Small intestine (tissue), 7 donors: ENCODE data around the gene ITGAD. TPM values are rescaled to one million over a fixed set of nuclear protein-coding genes. Genes with fewer than 3 reads are reported as not detected.

Experiments
- DNase-seq, 2 donors: peaks; one replicate each; pipeline versions ENCODE4 v3.0.0 to v3.0.0-alpha.2; 2013
- FAIRE-seq: peaks from 2 replicates; lab custom pipeline; 2012; peaks lifted over from hg19 to GRCh38; lab: Jason Lieb, UNC
- H3K27ac ChIP-seq, 3 donors: one replicate each; pipeline ENCODE4 v1.5.1; 2013; ENCODE audit warnings: low read length in 2 of 3, mild to moderate bottlenecking in 2 of 3, control low read depth in 1 of 3, inconsistent platforms in 1 of 3, low read depth in 1 of 3, moderate library complexity in 1 of 3
- H3K27me3 ChIP-seq, 3 donors: one replicate each; pipeline ENCODE4 v1.6.1; 2013; ENCODE audit warnings: low read length in 3 of 3, inconsistent platforms in 1 of 3; ENCODE audit not compliant: control insufficient read depth in 3 of 3, insufficient read depth in 3 of 3
- H3K36me3 ChIP-seq, 3 donors: one replicate each; pipeline ENCODE4 v1.6.1; 2013; ENCODE audit warnings: low read length in 3 of 3, inconsistent platforms in 1 of 3, low read depth in 1 of 3, mild to moderate bottlenecking in 1 of 3, moderate library complexity in 1 of 3; ENCODE audit not compliant: control insufficient read depth in 3 of 3, insufficient read depth in 2 of 3
- H3K4me1 ChIP-seq, 3 donors: one replicate each; pipeline ENCODE4 v1.6.1; 2013; ENCODE audit warnings: low read length in 2 of 3, inconsistent platforms in 1 of 3, low read depth in 1 of 3, mild to moderate bottlenecking in 1 of 3, moderate library complexity in 1 of 3; ENCODE audit not compliant: control insufficient read depth in 3 of 3, insufficient read depth in 2 of 3
- H3K4me3 ChIP-seq, 3 donors: one replicate each; pipeline ENCODE4 v1.5.1; 2013; ENCODE audit warnings: low read length in 3 of 3, control low read depth in 1 of 3, inconsistent platforms in 1 of 3, low read depth in 1 of 3, mild to moderate bottlenecking in 1 of 3, moderate library complexity in 1 of 3
- H3K9me3 ChIP-seq, 2 donors: one replicate each; pipeline ENCODE4 v1.6.1; 2013; ENCODE audit warnings: low read depth in 1 of 2, low read length in 1 of 2; ENCODE audit not compliant: control insufficient read depth in 2 of 2, insufficient read depth in 1 of 2
- WGBS, 3 donors: extraction: QIAGEN DNeasy Blood & Tissue Kit; methylation state at CpG; one replicate each; pipeline ENCODE4 v1.1.7; 2013; 5-methylcytosine and 5-hydroxymethylcytosine counted together
- polyA plus RNA-seq, 4 donors: library from polyadenylated mRNA; stranded (reverse) in 3 of 4; unstranded in 1 of 4; fragments of 200-250 nt in 3 of 4; fragments of 120-200 nt in 1 of 4; gene quantifications; one replicate each; pipeline versions ENCODE4 v1.2.1 to v1.2.3, GENCODE V29; 2013
- donor health status: healthy with polysubstance abuse.
- donor health status: control.
- donor health status: control.
- donor health status: Bipolar disorder and iron deficiency.
- donor health status: healthy.

Gene ITGAD
- polyA plus RNA-seq, 4 donors, result 0.06 to 0.15 TPM; not detected in 2

GRCh38 chr16:31466381-31466841 lies 73.3 kb downstream of the ITGAD start:
- H3K27ac ChIP-seq, result no peak overlapping the region
- DNase-seq, result no peak
- H3K27me3 ChIP-seq, result no peaks in the 10 kb centered on the region
- 93 to 97% (median 96%) methylated on average over 18 of the region's 18 CpGs for WGBS, 3 donors
- FAIRE-seq, result no peak
- H3K4me1 ChIP-seq, result peaks cover 2 to 4% (median 3%) of the 10 kb centered on the region in 3 donors
- peaks cover 0 to 53% (median 3%) of the 10 kb centered on the region in 3 donors for H3K36me3 ChIP-seq
- H3K4me3 ChIP-seq, result no peak overlapping the region
- no peaks in the 10 kb centered on the region for H3K9me3 ChIP-seq

DNA sequence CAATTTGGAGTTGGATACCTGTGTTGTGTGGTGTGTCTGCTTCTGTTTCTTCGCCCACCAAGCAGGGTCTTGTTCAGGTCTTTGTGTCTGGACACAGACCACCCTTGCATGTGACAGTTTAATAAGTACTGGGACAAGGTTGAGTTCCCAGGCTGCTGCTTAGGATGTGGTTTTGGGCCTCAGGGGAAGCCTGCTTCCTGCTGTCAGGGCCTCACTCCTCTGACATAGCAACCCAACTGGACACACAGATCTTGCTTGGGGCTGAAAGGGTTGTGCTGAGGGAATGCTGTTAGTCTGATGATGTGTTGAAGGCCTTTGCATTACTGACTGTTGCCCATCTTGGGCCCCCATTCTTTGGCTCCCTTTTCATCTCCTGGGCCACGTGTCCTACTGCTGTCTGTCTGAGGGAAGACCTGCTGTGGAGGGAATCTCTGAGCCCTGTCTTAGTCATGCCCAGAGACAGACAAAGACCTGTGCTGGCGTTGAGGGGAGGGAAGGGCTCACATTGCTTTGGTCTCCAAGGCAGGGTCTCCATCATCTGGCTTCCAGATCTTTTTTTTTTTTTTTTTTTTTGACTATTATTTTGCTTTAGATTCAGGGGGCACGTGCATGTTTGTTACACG lies 74.1 kb downstream of the ITGAD start:
- no peaks in the 10 kb centered on the region for H3K9me3 ChIP-seq
- WGBS, 3 donors, result 82 to 90% (median 84%) methylated on average over 5 of the region's 5 CpGs
- H3K27ac ChIP-seq, result no peak overlapping the region
- no peak for DNase-seq
- H3K27me3 ChIP-seq, result no peaks in the 10 kb centered on the region
- H3K36me3 ChIP-seq, result peaks cover 0 to 46% (median 3%) of the 10 kb centered on the region in 3 donors
- no peak for FAIRE-seq
- H3K4me1 ChIP-seq, result peaks cover 2 to 7% (median 4%) of the 10 kb centered on the region in 3 donors
- H3K4me3 ChIP-seq, result no peak overlapping the region

- no peak for DNase-seq
- Histone ChIP-seq H3K27ac (no peak overlapping the region), H3K27me3 (no peaks in the 10 kb centered on the region), H3K4me3 (no peak overlapping the region), H3K36me3 (peaks cover 0 to 40% (median 3%) of the 10 kb centered on the region in 3 donors), H3K9me3 (peaks cover 0 to 4% of the 10 kb centered on the region in 2 donors), H3K4me1 (peaks cover 2 to 7% (median 4%) of the 10 kb centered on the region in 3 donors)
- 85 to 94% (median 86%) methylated on average over 5 of the region's 5 CpGs for WGBS, 3 donors
- no peak for FAIRE-seq
Measured at GRCh38 chr16:31467858-31468257, 74.7 kb downstream of the ITGAD start.

DNA sequence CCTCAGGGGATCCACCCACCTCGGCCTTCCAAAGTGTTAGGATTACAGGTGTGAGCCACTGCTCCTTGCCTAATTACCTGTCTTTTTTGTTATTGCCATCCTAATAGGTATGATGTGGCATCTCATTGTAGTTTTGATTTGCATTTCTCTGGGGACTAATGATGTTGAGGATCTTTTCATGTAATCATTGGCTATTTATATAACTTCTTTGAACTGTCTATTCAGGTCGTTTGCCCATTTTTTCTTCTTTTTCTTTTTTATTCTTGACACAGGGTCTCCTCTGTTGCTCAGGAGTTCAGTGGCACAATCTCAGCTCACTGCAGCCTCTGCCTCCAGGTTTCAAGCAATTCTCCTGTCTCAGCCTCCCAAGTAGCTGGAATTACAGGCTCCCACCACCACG lies 77.5 kb downstream of the ITGAD start:
- H3K27me3 ChIP-seq, result no peaks in the 10 kb centered on the region
- DNase-seq (no peak), FAIRE-seq (no peak)
- H3K27ac ChIP-seq, result peak overlapping the region in 1 of 3 donors; percentile 75
- H3K4me1 ChIP-seq, result peaks cover 1 to 10% (median 2%) of the 10 kb centered on the region in 3 donors
- H3K4me3 ChIP-seq, result no peak overlapping the region
- 64 to 78% (median 71%) methylated on average over 3 of the region's 3 CpGs for WGBS, 3 donors
- H3K36me3 ChIP-seq, result peaks cover 0 to 25% (median 0%) of the 10 kb centered on the region in 3 donors
- peaks cover 0 to 5% of the 10 kb centered on the region in 2 donors for H3K9me3 ChIP-seq

DNA sequence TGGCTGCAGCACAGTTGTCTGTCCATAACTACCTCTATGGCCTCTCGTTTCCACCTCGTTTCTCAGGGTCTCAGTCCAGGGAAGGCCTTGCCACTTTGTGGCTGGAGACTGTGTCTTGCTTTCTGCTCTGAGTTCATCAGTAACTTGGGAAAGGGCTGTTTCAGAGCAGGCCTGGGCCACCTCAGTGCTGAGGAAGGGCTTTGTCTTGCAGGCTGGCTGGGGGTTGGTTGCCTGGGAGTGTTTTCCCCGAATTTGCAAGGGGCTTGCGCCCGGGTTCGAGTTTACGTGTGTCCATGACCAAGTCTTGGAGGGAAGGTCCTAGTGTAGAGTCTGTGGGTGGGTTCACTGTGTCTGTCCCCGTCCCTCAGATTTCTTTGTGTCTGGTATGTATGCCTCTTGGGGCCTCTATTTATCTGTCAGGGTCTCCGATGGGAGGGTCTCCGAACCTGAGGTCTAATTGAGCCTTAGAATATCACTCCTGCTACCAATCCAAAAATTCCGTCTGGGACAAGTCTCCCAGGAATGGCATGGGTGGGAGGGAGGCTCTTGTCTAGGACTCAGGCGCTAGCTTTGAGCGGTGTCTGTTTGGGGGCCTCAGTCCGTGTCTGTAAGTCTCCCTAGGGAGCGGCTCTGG lies 78.2 kb downstream of the ITGAD start:
- no peak for DNase-seq
- Histone ChIP-seq H3K9me3 (peaks cover 0 to 5% of the 10 kb centered on the region in 2 donors), H3K4me3 (peak overlapping the region in 2 of 3 donors; percentile 62 to 68), H3K27ac (peak overlapping the region in 2 of 3 donors; percentile 75 to 77), H3K36me3 (peaks cover 0 to 18% (median 0%) of the 10 kb centered on the region in 3 donors), H3K4me1 (peaks cover 2 to 13% (median 4%) of the 10 kb centered on the region in 3 donors), H3K27me3 (no peaks in the 10 kb centered on the region)
- no peak for FAIRE-seq
- WGBS, 3 donors, result 45 to 54% (median 52%) methylated on average over 15 of the region's 15 CpGs

- Histone ChIP-seq H3K36me3 (peaks cover 0 to 11% (median 0%) of the 10 kb centered on the region in 3 donors), H3K4me1 (peaks cover 2 to 13% (median 4%) of the 10 kb centered on the region in 3 donors), H3K27ac (peak within 1 kb of the TSS in 2 of 3 donors; percentile 86 to 92), H3K27me3 (no peaks in the 10 kb centered on the region), H3K9me3 (peaks cover 0 to 5% of the 10 kb centered on the region in 2 donors), H3K4me3 (peak within 1 kb of the TSS; percentile 33 to 68 (median 62))
- DNase-seq (peak in 1 of 2 donors; percentile 60), FAIRE-seq (no peak)
- WGBS, 3 donors, result 1 to 6% (median 2%) methylated on average over 39 to 63 of the region's 63 CpGs
Measured at GRCh38 chr16:31471875-31472708, 79.0 kb downstream of the ITGAD start, which contains the start of gene TGFB1I1. TSS of gene TGFB1I1 (plus strand) at chr16:31472152. CDS start at chr16:31472189, 37 bp downstream.

DNA sequence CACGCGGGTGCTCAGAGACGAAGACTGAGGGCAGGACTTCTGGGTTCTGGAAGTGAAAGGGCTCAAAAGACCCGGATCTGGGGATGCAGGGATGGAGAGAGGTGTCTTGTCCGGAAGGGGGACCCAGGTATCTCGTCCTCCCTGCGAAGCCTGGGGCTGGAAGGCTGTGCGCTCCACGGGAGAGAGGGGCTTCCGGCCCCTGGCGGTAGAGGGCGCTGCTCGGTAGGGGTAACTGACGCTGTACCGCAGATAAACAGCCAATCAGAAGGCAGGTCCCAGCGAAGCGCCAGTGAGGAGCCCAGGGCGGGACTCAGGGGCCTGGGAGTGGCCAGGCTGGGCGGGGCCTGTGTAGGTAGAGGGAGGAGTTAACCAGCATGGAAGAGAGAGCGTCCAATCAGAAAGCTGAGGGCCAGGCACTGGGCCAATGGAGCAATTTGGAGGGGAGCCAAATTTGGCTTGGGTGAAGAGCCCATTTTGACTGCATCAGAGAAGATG lies 79.6 kb downstream of the ITGAD start:
- Histone ChIP-seq H3K4me3 (peak overlapping the region in 1 of 3 donors; percentile 62), H3K9me3 (peaks cover 0 to 5% of the 10 kb centered on the region in 2 donors), H3K4me1 (peaks cover 2 to 15% (median 4%) of the 10 kb centered on the region in 3 donors), H3K27me3 (no peaks in the 10 kb centered on the region), H3K36me3 (peaks cover 0 to 9% (median 0%) of the 10 kb centered on the region in 3 donors), H3K27ac (peak overlapping the region in 2 of 3 donors; percentile 86 to 92)
- WGBS, 3 donors, result 33 to 49% (median 46%) methylated on average over 20 of the region's 20 CpGs
- no peak for FAIRE-seq
- DNase-seq, result peak; percentile 74 to 77
